NB4 (cell line): ENCODE results near the gene MRM1.
A peak's percentile ranks its signal among the peaks of the same experiment; 100 is the strongest.

Source experiments
- DNase-seq: peaks from one replicate; pipeline ENCODE4 v3.0.0; 2010; ENCODE audit warnings: low read depth
- H3K4me3 ChIP-seq: one replicate; pipeline ENCODE4 v1.5.1; 2011; ENCODE audit warnings: mild to moderate bottlenecking, low read depth, low read length, moderate library complexity
- CTCF ChIP-seq: IDR thresholded peaks from one replicate; pipeline ENCODE4 v1.5.1; 2012; ENCODE audit warnings: low read depth, low read length
- MAX ChIP-seq: IDR thresholded peaks from 2 replicates; pipeline ENCODE4 v1.6.1; 2011; ENCODE audit warnings: low read depth, low read length
- MYC ChIP-seq: IDR thresholded peaks from 2 replicates; pipeline ENCODE4 v1.6.1; 2011; ENCODE audit warnings: low read depth, low read length
- POLR2A ChIP-seq: IDR thresholded peaks from 2 replicates; pipeline ENCODE4 v1.6.1; 2011; ENCODE audit warnings: mild to moderate bottlenecking; ENCODE audit not compliant: insufficient read length; ENCODE audit errors: extremely low read depth

Gene MRM1

DNA sequence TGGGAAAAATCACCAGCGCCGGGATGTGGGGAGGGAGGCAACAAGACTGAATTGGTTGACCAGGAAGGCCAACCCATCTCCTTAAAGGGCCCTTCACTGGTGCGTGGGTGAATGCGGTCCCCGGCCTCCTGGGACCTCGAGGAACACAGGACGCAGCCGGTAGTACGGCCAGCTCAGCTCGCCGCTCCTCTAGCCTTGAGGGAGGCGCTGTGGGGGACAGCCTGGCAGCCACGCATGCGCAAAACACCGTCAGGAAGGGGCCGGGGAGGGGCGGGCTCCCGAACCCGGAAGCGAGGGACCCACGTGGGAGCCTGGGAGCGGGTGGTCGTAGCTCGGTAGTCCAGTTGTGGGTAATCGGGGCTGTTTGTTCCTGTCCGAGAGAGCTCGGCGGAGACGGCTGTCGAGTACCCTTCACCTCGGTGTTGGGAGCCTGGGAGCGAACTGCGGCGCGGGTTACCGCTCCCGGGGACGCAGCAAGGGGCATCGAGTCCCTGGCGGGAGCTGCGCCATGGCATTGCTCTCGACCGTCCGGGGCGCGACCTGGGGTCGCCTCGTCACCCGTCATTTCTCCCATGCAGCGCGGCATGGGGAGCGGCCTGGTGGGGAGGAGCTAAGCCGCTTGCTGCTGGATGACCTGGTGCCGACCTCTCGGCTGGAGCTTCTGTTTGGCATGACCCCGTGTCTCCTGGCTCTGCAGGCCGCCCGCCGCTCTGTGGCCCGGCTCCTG is at the start of gene MRM1:
Gene MRM1 (plus strand): TSS at position 281 of the 727 bp plus-strand sequence. CDS start 228 bp downstream, at position 509.
- DNase-seq, result peak; percentile 97
- H3K4me3 ChIP-seq, result peak within 1 kb of the TSS; percentile 83
- peak; percentile 15 for TF ChIP-seq CTCF
- peak; percentile 97 for TF ChIP-seq MAX
- TF ChIP-seq POLR2A, result peak; percentile 84
- TF ChIP-seq MYC, result peak; percentile 99

GRCh38 chr17:36553459-36553858 is 47.9 kb upstream of the MRM1 start:
- no peak for DNase-seq
- TF ChIP-seq CTCF (no peak), POLR2A (no peak), MAX (no peak), MYC (no peak)
- H3K4me3 ChIP-seq, result no peak overlapping the region

GRCh38 chr17:36566081-36566480 is 35.3 kb upstream of the MRM1 start:
- H3K4me3 ChIP-seq, result no peak overlapping the region
- TF ChIP-seq CTCF (no peak), MYC (no peak), POLR2A (no peak), MAX (no peak)
- DNase-seq, result no peak

- TF ChIP-seq MYC (no peak), POLR2A (no peak), MAX (no peak), CTCF (no peak)
- no peak overlapping the region for H3K4me3 ChIP-seq
- no peak for DNase-seq
Measured at GRCh38 chr17:36575028-36575427, 26.4 kb upstream of the MRM1 start.

GRCh38 chr17:36576793-36577192 is 24.6 kb upstream of the MRM1 start:
- H3K4me3 ChIP-seq, result no peak overlapping the region
- TF ChIP-seq POLR2A (no peak), MYC (no peak), CTCF (no peak), MAX (no peak)
- DNase-seq, result no peak
